HG03457 (cell line): ENCODE data around the gene LRFN4.

ENCODE experiments used
- ATAC-seq: cut with Tn5 transposase; IDR thresholded peaks from one replicate; pipeline ENCODE4 v1.9.1; 2021; ENCODE audit warnings: moderate number of reproducible peaks; ENCODE audit not compliant: unreplicated experiment

Gene LRFN4

GRCh38 chr11:66845143-66845875 is 11.6 kb upstream of the LRFN4 start:
- ATAC-seq, result no peak

GRCh38 chr11:66845876-66846212 is 11.0 kb upstream of the LRFN4 start:
- no peak for ATAC-seq

GRCh38 chr11:66846671-66847091 is 10.2 kb upstream of the LRFN4 start:
- no peak for ATAC-seq

- ATAC-seq, result no peak
Measured at GRCh38 chr11:66847461-66848232, 9.2 kb upstream of the LRFN4 start.

- ATAC-seq, result no peak
Measured at GRCh38 chr11:66848671-66849500, 8.0 kb upstream of the LRFN4 start.

- ATAC-seq, result no peak
Measured at GRCh38 chr11:66849501-66850234, 7.2 kb upstream of the LRFN4 start.

- no peak for ATAC-seq
Measured at GRCh38 chr11:66850235-66850587, 6.7 kb upstream of the LRFN4 start.

GRCh38 chr11:66850588-66851238 is 6.2 kb upstream of the LRFN4 start:
- no peak for ATAC-seq

GRCh38 chr11:66851239-66851596 is 5.6 kb upstream of the LRFN4 start:
- ATAC-seq, result no peak

GRCh38 chr11:66851698-66852465 is 5.0 kb upstream of the LRFN4 start:
- ATAC-seq, result no peak

GRCh38 chr11:66852466-66853241 is 4.2 kb upstream of the LRFN4 start:
- no peak for ATAC-seq

GRCh38 chr11:66853242-66854229 is 3.3 kb upstream of the LRFN4 start:
- ATAC-seq, result no peak

- no peak for ATAC-seq
Measured at GRCh38 chr11:66854231-66854661, 2.6 kb upstream of the LRFN4 start.

GRCh38 chr11:66854729-66855211 is 2.1 kb upstream of the LRFN4 start:
- ATAC-seq, result no peak

GRCh38 chr11:66855574-66856495 is 1.0 kb upstream of the LRFN4 start:
- ATAC-seq, result no peak

- no peak for ATAC-seq
Measured at GRCh38 chr11:66857234-66857926, 516 bp downstream of the LRFN4 start.
